Mucosa of gallbladder (tissue), 1 donor: ENCODE data around the gene PIEZO2. TPM values are rescaled to one million over a fixed set of nuclear protein-coding genes. Genes with fewer than 3 reads are reported as not detected.
"Not testable (repeated sequence)": the region's sequence is repeated elsewhere in the genome, so short reads cannot be mapped to it uniquely, and the experiment has no call there.

Experiments
- DNase-seq: peaks from one replicate; pipeline ENCODE4 v3.0.0-alpha.2; 2020; ENCODE audit warnings: low spot score
- total RNA-seq: library from RNA; stranded (reverse); gene quantifications from one replicate; pipeline ENCODE4 v1.2.1, GENCODE V29; 2021
- donor health status: DM: no; HTN: no; CAD: no.

Gene PIEZO2
- total RNA-seq, 1 donor from 2014 or later: 1.5 TPM

DNA sequence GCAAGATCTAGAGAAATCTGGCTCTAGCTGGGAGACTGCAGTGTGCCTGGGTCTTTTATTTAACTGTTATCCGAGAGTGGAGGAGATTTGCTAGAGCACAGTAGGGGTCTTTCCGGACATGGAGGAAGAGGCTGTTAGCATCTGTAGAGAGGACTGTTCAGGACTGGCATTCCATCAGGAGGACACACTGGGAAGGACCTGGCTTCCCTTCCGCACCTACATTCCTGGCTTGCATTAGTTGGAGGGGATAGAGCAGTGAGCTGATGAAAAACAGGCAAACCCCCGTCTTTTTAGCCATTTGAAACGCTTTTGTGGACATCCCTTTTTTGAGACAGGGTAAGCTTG lies 874 bp upstream of the PIEZO2 start:
- DNase-seq: no peak

DNA sequence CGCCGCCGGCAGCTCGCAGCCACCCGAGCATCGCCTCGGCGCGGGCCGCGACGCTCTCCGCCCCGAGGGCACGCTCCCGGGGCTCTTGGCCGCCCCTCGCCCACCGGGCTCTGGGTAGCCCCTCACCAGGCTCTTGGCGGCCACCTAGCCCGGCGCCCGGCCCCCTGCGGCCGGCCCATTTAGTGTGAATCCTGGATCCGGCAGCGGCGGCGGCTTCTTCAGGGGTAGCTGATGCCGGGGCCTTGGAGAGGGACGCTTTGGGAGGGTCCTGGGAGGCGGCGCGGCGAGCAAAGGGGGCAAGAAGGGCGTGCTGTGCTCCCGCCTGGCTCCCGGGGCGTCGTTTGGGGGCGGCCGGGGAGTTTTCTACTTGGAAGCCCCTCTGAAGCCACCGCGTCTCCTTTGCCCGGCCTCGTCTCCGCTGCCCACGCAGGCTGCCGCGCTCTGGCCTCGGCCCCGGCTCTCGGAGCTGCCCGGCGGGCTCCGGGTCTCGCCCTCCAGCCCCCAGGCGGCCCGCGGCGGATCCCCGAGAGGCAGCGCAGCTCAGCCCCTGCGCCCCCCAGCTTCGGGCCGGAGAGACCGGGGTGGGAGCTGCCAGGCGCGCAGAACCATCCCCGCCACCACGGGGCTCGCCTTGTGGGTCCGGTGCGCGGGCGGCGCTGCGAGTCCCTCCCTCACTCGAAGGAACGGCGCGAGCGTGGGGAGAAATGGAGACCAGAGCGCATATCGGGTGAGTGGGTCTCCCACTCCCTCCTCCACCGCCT lies 509 bp downstream of the PIEZO2 start:
- DNase-seq: no peak

GRCh38 chr18:11147962-11148679 lies 1.2 kb downstream of the PIEZO2 start:
- DNase-seq: no peak

DNA sequence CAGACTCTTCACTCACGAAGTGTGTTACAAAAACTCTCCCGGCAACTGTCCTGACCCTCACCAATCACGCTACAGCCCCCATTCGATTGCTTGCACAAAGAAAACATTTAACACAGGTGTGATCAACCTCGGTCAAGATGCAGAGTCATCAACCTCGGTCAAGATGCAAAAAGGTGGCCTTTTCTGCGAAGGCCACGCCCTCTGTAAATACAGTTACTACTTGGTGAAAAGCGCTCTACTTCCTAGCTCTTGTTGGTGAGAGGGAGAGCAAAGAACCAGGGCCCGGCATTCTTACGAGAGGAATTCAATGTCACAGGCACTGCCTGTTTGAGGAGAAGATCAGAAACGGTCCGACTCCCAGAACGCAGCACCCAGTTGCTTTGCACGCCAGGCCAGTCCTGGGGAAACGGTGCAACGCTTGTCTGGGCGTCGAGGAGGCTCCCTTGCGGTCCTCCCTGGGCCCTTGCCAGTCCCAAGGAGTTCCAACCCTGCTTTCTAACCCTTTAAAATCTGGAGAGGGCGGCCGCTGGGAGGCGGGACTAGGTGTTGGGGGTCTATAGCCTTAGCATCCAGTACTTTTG lies 1.9 kb downstream of the PIEZO2 start:
- no peak for DNase-seq

- no peak for DNase-seq
Measured at GRCh38 chr18:11146947-11147345, 2.4 kb downstream of the PIEZO2 start.

DNA sequence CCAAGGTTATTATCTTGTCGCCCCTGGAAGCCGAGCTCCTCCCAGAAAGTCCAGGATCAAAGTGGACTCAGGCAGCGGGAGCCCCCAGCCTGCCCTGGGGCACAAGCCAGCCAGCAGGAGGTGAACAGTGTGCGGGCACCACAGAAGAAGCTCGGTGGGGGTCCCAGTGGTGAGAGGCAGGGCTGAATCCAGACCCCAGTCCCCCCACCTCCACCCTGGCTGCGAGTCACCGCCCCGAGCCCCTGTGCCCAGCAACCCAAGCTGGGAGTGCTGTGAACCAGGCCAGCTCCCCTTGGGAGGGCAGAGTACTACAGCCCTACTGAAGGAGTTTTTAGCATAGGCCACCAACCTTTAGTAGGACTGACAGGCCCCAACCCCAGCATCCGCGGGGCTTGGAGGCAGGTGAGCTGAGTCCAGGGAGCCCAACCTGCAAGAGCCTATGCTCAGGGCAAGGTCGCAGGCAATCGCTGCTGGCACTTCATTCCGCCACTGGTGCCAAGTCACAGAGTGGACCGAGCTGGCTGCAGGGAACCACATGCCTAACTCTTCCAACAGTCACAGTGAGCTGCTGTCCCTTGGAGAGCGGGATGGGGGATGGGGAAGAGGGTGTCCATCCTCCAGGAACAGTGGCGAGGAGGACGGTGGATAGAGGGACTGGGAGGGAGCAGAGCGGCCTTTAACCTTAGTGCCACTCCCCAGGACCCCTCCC lies 3.0 kb downstream of the PIEZO2 start:
- no peak for DNase-seq

- no peak for DNase-seq
Measured at GRCh38 chr18:11145413-11146191, 3.8 kb downstream of the PIEZO2 start.

DNA sequence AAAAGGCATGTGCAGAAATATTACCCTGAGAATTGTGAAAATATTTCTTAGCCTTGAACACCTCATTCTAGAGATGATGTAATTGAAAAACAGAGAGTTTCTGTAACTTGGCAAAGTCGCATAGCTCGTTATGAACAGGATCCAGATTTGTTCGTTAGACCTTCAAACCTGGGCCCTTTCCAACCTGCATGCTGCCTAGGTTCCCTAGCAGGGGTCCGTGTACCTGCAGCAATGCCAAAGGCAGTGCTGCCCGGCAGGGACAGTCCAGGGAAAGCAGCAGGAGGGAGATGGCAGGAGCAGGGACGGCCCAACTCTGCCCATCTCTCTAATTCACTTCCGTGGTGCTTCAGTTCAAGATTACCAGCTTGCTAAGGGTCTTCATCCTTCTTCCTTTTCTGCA lies 12.0 kb downstream of the PIEZO2 start:
- no peak for DNase-seq

GRCh38 chr18:11136241-11136640 lies 13.1 kb downstream of the PIEZO2 start:
- no peak for DNase-seq

GRCh38 chr18:11134940-11135339 lies 14.4 kb downstream of the PIEZO2 start:
- no peak for DNase-seq

- not testable (repeated sequence) for DNase-seq
Measured at GRCh38 chr18:11129059-11129458, 20.3 kb downstream of the PIEZO2 start.

DNA sequence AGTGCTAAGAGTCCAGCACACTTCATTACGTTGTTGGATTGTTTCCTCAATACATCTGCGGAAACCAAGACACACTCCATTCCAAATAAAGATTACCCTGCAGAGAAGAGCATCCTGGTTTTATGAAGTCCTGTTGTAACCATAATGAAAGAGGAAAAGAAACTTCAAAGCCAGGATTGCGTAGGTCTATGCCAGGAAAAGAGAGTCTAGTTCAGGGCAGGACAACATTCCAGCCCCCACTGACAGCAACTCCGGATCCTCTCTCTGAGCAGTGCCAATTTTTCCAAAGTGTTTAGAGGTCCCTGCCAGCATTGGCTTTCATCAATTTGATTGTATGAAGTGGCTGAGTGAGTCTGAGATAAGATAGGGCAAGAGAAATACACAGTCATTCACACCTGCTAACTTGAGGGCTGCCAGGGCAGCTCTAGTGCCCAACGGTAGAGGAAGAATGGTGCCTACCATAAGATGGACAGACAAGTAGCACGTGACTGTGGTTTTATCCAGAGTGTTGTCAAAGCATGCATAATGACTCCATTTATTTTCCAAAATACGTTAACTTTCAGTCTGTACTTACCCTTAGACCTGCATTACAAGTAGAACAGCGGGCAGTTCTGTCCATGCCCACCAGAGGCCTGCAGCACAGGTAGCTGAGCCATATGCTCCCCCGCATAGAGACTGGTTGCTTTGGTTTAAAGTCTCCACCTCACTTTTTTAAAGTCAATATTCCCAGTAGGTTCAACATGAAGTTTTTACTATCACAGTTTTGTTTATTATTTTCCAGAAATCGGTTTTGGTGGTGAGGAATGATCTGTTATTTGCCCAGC lies 23.7 kb downstream of the PIEZO2 start:
- no peak for DNase-seq

DNA sequence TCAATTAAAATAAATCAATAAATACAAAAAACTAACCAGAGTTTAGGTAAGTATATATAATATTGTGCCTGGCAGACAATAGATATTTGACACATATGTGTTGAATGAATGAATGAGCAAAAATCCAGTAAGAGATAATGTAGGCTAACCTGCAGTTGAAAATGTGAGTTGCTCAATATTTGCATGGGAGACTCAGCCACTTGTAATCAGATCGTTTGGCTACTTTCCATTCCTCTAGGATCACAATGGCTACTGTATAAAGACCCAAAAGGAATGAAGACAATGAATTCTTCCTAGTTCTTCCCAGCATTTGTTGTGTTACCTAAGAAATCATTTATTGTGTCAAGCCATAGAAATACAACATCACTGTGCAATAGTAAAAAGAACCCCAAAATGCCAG lies 25.3 kb downstream of the PIEZO2 start:
- no peak for DNase-seq

DNA sequence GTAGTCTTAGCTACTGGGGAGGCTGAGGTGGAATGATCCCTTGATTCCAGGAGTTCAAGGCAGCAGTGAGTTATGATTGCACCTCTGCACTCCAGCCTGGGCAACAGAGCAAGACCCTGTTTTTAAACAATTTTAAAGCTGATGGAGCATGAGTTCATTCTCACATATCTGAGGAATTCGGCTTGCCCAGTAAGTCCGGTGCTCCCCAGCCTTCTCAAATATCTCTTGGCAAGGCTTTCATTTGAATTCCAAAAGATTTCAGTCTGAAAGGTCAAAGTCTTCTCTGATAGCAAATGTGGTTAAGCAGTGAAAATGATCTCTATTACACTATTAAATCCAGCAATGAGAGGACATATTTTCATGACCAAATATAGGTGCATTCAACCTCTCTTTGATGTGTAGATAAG lies 27.9 kb downstream of the PIEZO2 start:
- no peak for DNase-seq

DNA sequence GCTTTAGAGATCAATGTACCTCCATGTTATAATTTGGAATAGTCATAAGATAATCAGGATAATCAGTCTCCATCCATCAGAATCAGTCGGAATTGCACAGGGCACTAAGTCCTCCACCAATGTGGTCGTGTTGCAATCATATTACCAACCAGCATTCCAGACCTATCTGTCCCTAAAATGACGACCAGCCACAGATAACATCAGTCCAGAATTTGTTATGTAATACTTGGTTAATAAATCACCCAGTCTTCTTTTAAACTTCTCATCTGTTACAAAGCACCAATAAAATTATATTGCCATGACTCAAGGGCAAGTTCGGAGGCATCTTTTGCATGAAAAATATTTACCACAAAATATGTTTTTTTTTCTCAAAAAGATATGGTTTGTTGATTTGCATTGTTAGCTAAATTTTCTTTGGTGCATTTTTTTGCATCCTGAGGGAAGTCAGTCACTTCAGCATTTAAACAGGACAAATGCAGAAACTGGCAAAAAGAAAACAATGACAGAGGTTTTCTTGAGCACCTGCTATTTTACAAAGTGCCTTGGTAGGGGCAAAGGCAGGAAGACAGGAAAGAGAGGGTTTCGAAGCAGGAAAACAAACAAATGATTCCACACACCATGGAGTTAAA lies 29.3 kb downstream of the PIEZO2 start:
- DNase-seq: no peak

- DNase-seq: no peak
Measured at GRCh38 chr18:11119550-11119949, 29.8 kb downstream of the PIEZO2 start.

GRCh38 chr18:11118051-11118766 lies 31.2 kb downstream of the PIEZO2 start:
- no peak for DNase-seq

DNA sequence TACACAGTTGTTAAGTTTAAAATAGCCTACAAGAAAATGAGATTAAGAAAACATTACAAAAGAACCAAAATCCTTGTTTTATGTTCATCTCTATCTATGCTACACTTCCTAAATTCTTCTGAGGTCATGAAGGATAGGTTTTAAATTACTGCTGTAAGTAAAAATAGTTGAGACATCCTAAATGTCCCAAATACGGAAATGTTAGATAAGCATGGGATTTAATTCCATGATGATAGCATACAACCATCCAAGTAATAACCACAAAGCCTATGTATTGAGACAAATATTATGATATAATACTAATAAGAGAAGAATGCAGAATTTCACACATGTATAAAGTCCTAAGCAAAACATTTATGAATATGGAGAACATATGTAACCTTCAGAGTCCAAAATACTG lies 34.1 kb downstream of the PIEZO2 start:
- no peak for DNase-seq

DNA sequence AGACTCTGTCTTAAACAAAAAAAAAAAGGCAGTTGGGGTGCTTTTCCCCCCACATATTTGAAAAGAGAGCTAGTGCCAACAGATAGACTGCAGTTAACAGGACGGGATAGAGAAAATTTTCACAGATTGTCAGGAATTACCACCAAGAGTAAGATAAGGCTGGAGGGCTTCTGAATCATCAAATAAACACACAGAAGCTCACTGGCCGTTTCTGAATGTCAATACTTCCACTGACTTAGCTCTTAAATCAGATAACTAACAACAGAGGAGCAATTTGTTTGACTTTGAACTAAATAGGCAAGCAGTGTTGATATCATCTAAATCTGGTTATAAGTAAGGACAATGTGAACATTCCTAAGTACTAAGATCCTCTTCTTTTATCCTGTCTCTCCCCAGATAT lies 34.7 kb downstream of the PIEZO2 start:
- DNase-seq: no peak

- no peak for DNase-seq
Measured at GRCh38 chr18:11113937-11114336, 35.4 kb downstream of the PIEZO2 start.
